SKM-1 (cell line): ENCODE results near the gene TMEM138.

Experiments used
- DNase-seq: peaks from one replicate; lab custom pipeline; 2025; ENCODE audit not compliant: unreplicated experiment; lab: John Stamatoyannopoulos, UW

Gene TMEM138

GRCh38 chr11:61404641-61405040 is 42.5 kb downstream of the TMEM138 start:
- DNase-seq = no peak

GRCh38 chr11:61406067-61406466 is 43.9 kb downstream of the TMEM138 start:
- DNase-seq = no peak

GRCh38 chr11:61406991-61407728 is 45.0 kb downstream of the TMEM138 start:
- DNase-seq = no peak

GRCh38 chr11:61411589-61411988 is 49.4 kb downstream of the TMEM138 start:
- no peak for DNase-seq

GRCh38 chr11:61413496-61413895 is 51.3 kb downstream of the TMEM138 start:
- no peak for DNase-seq

GRCh38 chr11:61414547-61414946 is 52.4 kb downstream of the TMEM138 start:
- DNase-seq = no peak

GRCh38 chr11:61415381-61415780 is 53.2 kb downstream of the TMEM138 start:
- no peak for DNase-seq

- no peak for DNase-seq
Observed at GRCh38 chr11:61416941-61417340, 54.8 kb downstream of the TMEM138 start.

- DNase-seq = no peak
Observed at GRCh38 chr11:61417670-61418069, 55.5 kb downstream of the TMEM138 start.

GRCh38 chr11:61418136-61418535 is 56.0 kb downstream of the TMEM138 start:
- DNase-seq = no peak
